GM18505 (cell line): ENCODE results near the gene CD2.
"Not testable (repeated sequence)": the region's sequence is repeated elsewhere in the genome, so short reads cannot be mapped to it uniquely, and the experiment has no call there.

Source experiments
- ATAC-seq: cut with Tn5 transposase; IDR thresholded peaks from one replicate; pipeline ENCODE4 v1.9.1; 2021; ENCODE audit not compliant: unreplicated experiment
- POLR2A ChIP-seq: IDR thresholded peaks from 4 replicates; pipeline ENCODE4 v1.6.1; 2011; ENCODE audit warnings: borderline replicate concordance; ENCODE audit not compliant: insufficient read depth, insufficient read length; ENCODE audit errors: extremely low read depth

Gene CD2

DNA sequence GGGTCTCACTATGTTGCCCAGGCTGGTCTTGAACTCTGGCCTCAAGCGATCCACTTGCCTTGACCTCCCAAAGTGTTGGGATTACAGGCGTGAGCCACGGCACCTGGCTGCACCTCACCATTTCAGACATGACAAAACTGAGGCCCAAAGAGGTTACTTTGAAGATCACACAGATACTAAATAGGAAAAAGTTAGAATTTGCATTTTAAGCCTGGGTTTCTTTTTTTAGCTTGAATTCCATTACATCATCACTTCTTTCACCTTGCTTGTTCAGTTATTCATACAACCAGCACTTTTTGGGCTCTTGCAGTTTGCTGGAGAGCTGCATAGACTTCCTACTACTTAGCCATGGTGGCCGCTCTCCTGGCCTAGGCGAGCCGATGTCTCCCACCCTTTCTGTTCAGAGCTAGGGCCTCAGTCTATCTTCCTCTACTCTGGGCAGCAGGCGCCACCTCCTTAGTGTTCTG lies 16.3 kb upstream of the CD2 start:
- ATAC-seq = peak; percentile 21
- peak; percentile 17 for TF ChIP-seq POLR2A

DNA sequence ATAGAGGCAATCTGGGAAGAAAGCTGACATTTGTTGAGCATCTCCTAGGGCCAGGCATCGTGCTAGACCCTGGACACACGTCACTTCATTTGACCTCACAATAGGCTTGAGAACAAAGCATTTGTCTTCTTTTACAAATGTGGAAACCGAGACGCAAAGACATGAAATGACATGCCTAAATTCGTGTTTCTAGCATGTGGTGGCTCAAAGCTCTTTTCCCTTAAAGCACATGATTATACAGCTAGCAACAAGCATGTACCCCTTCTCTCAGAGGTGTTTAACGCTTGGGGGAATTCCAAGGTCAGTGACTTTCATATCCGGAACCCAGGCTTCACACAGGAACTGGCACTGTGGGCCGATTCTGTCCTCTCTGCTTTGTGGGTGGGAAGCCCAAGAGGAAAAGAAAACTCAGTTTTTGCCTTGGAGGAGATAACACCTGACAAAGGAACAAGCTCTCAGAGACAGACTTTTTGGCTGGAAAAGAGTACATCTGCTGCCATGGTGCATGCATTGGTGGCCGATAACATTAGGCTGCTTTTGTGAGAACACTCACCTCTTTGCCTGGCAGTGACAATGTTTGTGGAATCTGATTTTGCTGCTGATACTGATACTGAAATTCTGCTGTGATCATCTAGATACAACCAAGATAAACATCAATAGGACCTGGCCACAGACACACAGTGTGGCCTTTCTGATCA lies 15.4 kb upstream of the CD2 start:
- peak; percentile 65 for ATAC-seq
- TF ChIP-seq POLR2A = no peak

DNA sequence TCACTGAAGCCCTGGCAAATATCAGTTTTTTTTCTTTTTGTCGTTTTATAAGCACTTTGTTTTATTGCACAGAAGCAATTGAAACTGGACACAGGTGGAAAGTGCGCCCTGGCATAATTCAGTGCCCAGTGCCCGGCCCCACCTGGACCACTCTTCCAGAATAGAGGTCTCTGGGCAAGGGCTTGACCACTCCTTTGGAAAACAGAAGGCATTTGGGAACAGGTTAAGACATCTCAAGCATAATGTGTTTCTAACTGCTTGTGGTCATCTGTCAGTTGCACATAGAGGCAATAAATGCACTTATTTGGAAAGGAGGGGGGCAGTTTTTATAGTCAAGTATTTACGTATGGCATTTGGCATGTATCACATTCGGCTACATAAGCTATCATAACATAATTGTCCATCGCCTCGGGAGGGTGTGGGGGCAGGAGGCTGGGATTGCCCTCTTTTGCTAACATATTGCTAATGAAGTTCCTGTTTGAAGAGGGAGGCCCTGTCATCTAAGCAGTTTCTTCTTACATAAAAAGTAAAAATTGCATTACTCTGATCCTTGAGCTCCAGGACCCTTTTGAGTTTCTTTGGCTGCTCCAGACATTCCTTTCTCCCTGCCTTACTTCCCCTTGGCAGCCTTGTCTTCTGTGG lies 14.7 kb upstream of the CD2 start:
- ATAC-seq = no peak
- no peak for TF ChIP-seq POLR2A

DNA sequence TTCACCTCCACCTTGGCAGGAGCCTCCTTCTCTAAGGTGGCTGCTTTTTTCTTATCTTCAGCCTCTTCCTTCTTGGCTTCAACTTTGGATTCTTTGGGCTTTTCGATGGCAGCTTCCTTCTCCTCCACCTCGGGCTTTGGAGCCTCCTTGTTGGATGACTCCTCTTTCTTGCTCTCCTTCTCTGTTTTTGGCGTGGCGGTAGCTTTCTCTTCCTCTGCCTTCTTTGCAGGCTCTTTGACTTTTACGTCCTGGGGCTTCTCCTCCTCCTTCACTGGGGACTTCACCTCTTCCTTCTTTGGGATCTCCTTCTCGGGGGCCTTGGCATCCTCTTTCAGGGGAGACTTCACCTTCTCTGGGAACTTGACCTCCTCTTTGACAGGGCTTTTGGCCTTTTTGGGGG lies 13.9 kb upstream of the CD2 start:
- TF ChIP-seq POLR2A = no peak
- ATAC-seq = no peak

DNA sequence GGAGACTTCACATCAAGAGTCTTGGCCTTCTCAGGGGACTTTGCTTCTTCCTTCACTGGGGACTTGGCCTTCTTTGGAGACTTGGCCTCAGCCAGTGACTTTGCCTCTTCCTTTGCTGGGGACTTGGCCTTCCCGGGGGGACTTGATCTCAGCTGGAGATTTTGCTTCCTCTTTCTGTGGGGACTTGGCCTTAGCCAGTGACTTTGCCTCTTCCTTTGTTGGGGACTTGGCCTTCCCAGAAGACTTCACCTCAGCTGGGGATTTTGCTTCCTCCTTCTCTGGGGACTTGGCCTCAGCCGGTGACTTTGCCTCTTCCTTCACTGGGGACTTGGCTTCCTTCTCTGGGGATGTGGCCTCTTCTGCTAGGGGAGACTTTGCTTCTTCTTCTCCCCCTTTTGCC lies 13.5 kb upstream of the CD2 start:
- TF ChIP-seq POLR2A = no peak
- no peak for ATAC-seq

DNA sequence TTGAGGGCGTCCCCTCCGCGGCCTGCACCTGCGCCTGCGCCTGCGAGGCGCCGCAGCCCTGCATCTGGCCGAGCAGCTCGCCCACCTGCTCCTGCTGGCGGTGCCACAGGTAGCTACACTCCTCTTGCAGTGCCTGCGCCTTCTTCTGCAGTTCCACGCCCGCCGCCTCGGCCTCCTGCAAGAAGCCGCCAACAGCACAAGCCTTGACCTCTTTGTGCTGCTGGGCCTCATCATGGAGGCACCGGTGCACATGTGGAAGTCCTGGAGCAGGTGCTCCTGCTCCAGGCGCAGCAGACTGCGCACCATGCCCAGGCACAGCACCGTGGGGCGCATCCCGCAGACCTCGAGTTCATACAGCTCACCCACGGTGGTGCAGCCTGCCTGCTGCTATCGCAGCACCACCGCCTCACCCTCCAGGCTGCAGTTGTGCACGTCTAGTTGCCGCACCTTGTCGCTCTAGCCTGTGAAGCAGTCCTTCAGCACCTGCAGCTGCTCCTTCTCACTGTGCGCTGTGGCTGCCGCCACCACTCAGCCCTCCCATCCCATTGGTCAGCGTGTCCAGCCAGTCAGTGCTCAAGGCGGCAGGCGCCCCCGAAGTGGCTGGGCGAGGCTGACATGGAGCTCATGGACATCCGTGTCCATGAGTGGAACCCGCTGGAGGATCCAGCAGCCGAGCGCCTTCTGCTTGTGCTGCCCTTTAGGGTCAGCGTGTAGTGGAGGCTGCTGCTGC lies 12.2 kb upstream of the CD2 start:
- no peak for ATAC-seq
- no peak for TF ChIP-seq POLR2A

DNA sequence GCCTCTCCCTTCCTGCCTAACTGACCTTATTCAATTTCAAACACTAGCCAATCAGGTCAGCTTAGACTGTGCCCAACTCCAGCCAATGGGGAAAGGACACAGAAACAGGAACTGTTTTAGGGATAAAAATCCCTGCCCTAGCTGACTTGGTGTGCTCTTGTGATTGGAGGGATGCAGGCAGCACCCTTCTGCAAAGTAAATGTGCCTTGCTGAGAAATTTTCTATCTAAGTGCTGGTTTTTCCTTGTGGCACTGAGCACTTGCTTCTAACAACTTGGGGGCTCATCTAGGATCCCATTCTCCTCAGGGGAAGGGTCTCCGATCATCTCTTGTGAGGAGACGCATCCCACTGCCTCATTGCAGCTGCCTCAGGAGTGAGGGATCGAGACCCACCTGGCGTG lies 10.7 kb upstream of the CD2 start:
- no peak for ATAC-seq
- no peak for TF ChIP-seq POLR2A

DNA sequence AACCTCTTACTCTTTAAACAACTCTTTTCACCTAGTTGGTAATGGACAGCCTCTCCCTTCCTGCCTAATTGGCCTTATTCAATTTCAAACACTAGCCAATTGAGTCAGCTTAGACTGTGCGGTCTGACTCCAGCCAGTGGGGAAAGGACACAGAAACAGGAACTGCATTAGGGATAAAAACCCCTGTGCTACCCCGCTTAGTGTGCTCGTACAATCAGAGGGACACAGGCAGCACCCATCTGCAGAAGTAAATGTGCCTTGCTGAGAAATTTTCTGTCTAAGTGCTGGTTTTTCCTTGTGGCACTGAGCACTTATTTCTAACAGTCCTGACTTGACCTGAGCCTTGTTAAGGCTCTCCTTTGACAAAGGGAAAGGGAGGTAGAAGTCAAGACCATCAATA lies 6.0 kb upstream of the CD2 start:
- TF ChIP-seq POLR2A = no peak

DNA sequence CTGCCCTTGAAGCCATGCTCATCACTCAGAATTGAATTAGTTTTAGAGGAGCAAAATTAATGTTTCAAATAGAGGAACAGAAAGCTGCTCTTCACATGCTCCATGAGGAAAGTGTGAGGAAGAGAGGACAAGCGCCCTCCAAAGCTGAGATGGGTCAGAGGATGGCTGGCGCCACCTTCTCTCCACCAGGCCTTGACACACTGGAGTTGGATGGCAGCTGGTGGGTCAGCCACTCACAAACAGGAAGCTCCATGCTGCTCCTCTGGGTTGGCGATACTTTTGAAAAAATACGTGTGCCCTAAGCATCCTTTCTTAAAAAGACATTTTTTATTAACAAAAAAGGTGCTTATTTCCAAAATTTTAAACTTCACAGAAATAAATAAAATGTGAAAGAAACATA lies 3.1 kb upstream of the CD2 start:
- no peak for ATAC-seq
- TF ChIP-seq POLR2A = no peak

More for the DNA sequence above, 6.0 kb upstream of the CD2 start:
- no peak for ATAC-seq

DNA sequence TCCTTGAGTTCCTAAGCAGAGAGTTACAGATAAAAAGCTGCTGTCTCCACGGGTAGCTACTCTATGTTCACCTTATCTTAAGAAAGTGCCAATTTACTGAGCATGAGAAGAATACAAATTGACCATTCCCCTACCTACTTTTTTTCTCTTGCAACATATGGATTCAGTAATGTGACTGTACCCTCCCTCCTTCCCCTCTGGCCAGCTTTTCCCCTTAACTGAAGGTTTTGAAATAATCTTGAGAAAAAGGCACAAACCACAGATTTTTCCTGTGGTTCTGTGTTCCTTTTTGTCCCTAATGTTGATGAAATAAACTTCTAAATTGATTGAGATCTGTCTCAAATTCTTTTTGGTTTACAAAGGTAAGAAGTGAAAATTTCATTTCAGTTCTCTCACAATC lies 2.6 kb upstream of the CD2 start:
- ATAC-seq = no peak
- no peak for TF ChIP-seq POLR2A

DNA sequence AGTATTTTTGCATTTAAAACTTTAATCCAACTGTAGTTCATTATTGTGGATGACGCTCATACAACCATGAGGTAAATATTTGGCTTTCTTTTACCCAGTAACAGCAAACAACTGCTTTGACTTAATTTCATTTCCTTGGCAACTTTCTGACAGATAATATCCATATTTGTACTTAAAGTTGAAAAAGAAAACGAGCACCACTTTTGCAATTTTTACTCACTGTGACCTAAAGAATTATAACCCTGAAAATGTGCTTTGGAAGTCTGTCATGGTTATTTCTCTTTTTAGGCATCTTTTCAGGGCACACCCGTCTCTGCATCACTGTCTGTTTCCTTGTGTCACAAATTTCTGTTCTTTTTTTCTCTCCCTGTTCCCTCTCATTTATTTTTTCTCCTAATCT lies 918 bp upstream of the CD2 start:
- no peak for TF ChIP-seq POLR2A
- no peak for ATAC-seq

DNA sequence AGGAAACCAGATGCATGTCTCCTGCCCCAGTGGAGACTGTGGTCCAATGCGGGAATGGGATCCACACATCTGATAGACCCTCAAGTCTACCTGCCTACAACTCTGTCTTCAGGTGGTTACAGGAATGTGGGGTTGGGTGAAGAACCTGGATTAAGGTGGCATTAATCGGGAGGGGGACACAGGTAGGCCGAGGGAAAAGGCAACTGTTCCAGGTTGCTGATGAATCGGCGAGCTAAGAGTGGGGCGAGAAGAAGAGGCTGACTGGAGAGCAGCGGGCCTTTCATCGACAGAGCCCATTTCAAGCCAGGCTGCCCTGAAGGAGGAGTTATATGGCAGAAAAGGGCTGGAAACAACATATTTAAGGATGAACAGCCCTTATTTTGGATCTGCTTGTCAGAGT lies 836 bp downstream of the CD2 start:
- no peak for TF ChIP-seq POLR2A
- ATAC-seq = no peak

DNA sequence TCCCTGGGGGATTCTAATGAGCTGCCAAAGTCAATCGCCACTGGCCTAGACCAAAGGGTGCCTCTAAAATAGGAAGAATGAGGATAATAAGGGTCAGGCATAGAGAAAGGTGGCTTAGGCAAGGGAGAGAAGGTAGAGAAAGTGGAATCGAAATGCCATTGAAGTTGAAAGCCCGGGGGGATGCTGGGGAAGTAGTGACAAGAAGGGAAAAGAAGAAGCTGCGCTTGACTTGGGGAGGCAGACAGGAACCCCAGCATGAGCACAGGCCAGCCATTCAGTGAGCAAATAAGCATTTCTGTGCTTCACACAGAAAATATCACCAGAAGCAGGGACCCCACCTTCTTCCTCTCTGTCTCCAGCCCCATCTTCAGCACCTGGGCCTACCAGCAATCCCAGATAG lies 1.5 kb downstream of the CD2 start:
- ATAC-seq = no peak

DNA sequence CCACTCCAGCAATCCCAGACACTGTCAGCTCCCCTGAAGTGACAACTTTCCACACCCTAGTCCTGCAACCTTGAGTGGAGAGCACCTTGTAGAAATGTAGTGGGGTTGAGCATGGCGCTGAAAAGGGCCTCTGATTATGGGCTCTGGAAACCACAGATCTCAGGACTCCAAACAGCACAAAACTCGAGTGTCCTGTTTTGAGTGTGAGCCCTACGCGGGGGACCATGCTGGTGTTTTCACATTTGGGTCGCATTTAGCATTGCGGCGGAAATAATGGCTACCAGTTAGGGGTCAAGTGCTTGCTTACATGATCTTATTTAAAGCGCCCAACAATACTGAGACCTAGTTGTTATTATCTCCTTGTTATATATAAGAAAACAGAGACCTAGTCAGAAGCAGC lies 1.9 kb downstream of the CD2 start:
- not testable (repeated sequence) for ATAC-seq

More for the DNA sequence above, 1.5 kb downstream of the CD2 start:
- TF ChIP-seq POLR2A = no peak

DNA sequence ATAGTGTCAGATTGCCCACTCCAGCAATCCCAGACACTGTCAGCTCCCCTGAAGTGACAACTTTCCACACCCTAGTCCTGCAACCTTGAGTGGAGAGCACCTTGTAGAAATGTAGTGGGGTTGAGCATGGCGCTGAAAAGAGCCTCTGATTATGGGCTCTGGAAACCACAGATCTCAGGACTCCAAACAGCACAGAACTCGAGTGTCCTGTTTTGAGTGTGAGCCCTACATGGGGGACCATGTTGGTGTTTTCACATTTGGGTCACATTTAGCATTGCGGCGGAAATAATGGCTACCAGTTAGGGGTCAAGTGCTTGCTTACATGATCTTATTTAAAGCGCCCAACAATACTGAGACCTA lies 4.2 kb downstream of the CD2 start:
- not testable (repeated sequence) for ATAC-seq
